ENCODE data around the gene PDP2. TPM values are rescaled to one million over a fixed set of nuclear protein-coding genes. Genes with fewer than 3 reads are reported as not detected.

PDP2 gene
- polyA plus RNA-seq, 1 experiment = 12.1 TPM

DNA sequence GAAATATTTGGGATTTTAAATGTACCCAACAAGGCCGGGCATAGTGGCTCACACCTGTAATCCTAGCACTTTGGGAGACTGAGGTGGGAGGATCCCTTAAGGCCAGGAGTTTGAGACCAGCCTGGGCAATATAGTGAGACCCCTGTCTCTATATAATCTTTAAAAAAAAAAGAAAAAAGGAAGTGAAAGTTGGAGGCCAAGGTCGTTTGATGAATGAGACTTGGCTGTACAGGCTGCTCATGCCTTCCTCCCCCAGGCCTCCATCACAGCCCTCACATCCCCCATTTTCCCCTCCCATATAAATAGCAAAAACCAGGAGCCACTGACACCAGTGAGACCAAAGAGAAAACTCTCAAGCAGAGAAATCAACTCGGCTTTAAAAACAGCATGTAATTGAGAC, 39.4 kb upstream of the PDP2 start:
- no peaks in the 10 kb centered on the region for H3K9me3 ChIP-seq (ENCODE audit: control insufficient read depth, insufficient read depth, low read length)
- ChIA-PET CTCF (interaction anchor here (1.2 to 11.7 kb wide), 2 partner anchors 10 to 113 kb away, joined by 3 to 97 read pairs; partner anchors contain the start of gene NAE1), POLR2A (no interaction called here)
- TF ChIP-seq, protein P1, sequence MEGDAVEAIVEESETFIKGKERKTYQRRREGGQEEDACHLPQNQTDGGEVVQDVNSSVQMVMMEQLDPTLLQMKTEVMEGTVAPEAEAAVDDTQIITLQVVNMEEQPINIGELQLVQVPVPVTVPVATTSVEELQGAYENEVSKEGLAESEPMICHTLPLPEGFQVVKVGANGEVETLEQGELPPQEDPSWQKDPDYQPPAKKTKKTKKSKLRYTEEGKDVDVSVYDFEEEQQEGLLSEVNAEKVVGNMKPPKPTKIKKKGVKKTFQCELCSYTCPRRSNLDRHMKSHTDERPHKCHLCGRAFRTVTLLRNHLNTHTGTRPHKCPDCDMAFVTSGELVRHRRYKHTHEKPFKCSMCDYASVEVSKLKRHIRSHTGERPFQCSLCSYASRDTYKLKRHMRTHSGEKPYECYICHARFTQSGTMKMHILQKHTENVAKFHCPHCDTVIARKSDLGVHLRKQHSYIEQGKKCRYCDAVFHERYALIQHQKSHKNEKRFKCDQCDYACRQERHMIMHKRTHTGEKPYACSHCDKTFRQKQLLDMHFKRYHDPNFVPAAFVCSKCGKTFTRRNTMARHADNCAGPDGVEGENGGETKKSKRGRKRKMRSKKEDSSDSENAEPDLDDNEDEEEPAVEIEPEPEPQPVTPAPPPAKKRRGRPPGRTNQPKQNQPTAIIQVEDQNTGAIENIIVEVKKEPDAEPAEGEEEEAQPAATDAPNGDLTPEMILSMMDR (IDR thresholded peaks at IDR 0.05; ENCODE audit: low read depth, low read length) = no peak
- DNase-seq (ENCODE audit: low read depth, low spot score) = no peak
- H3K27me3 ChIP-seq (ENCODE audit: control insufficient read depth, insufficient read depth, low read length) = peaks cover 51% of the 10 kb centered on the region
- no peak overlapping the region for H3K27ac ChIP-seq (ENCODE audit: low read depth, low read length)
- no peak overlapping the region for H3K4me3 ChIP-seq (ENCODE audit: low read depth, low read length)

DNA sequence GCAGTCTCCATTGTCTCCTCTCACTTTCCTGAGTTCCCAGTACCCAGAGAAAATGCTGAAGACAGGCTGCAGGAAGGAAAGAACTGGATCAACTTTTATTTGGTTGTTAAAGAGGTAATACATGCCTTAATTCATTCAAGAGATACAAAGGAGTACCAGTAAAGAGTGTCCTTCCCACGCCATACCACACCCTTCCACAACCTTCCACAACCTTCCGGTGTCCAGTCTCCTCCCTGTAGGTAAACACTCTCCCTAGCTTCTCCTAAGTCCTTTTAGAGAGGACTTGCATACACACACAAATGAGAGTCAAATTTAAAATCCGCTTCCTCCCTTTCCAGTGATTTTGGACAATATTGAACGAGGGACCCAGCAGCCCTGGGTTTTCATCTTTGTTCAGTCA, 38.9 kb upstream of the PDP2 start:
- CTCF ChIA-PET = interaction anchor here (1.2 to 11.7 kb wide), 3 partner anchors 10 to 113 kb away, joined by 3 to 97 read pairs (median 4); partner anchors contain the start of gene NAE1

DNA sequence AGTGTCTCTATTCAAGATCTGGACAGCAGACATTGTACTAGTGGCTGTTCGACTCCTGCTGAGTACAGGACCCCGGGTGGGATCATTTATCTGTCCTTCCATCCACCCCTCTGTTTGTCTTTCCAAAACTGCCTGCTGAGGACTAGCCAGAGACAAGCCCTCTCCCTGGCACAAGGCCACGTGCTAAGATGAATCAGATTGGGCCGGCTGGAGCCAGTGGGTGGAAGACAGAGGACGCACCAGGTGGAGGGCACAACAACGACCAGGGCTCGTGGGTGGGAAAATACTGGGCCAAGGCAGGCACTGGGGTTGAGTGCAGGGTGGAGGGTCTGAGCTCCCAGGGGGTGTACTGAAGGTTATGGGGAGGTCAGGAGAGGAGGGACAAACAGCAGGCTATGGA, 37.5 kb upstream of the PDP2 start:
- DNase-seq (ENCODE audit: low read depth, low spot score) = no peak
- H3K4me3 ChIP-seq (ENCODE audit: low read depth, low read length) = no peak overlapping the region
- peaks cover 69% of the 10 kb centered on the region for H3K27me3 ChIP-seq (ENCODE audit: control insufficient read depth, insufficient read depth, low read length)
- ChIA-PET CTCF (interaction anchor here (1.6 to 11.7 kb wide), 2 partner anchors 11 to 25 kb away, joined by 4 to 97 read pairs; partner anchors contain the start of gene NAE1), POLR2A (interaction anchor here (1.0 kb wide), 1 partner anchor 12 kb away, joined by 3 read pairs; the partner anchor contains the start of gene NAE1)
- no peak overlapping the region for H3K27ac ChIP-seq (ENCODE audit: low read depth, low read length)
- no peaks in the 10 kb centered on the region for H3K9me3 ChIP-seq (ENCODE audit: control insufficient read depth, insufficient read depth, low read length)
- TF ChIP-seq, protein P1 (IDR thresholded peaks at IDR 0.05; ENCODE audit: low read depth, low read length) = no peak

More for the DNA sequence above, 38.9 kb upstream of the PDP2 start:
- DNase-seq (ENCODE audit: low read depth, low spot score) = no peak
- H3K27ac ChIP-seq (ENCODE audit: low read depth, low read length) = no peak overlapping the region
- H3K27me3 ChIP-seq (ENCODE audit: control insufficient read depth, insufficient read depth, low read length) = peaks cover 56% of the 10 kb centered on the region
- no peak overlapping the region for H3K4me3 ChIP-seq (ENCODE audit: low read depth, low read length)
- no peaks in the 10 kb centered on the region for H3K9me3 ChIP-seq (ENCODE audit: control insufficient read depth, insufficient read depth, low read length)
- POLR2A ChIA-PET = no interaction called here
- TF ChIP-seq, protein P1 (IDR thresholded peaks at IDR 0.05; ENCODE audit: low read depth, low read length) = no peak

DNA sequence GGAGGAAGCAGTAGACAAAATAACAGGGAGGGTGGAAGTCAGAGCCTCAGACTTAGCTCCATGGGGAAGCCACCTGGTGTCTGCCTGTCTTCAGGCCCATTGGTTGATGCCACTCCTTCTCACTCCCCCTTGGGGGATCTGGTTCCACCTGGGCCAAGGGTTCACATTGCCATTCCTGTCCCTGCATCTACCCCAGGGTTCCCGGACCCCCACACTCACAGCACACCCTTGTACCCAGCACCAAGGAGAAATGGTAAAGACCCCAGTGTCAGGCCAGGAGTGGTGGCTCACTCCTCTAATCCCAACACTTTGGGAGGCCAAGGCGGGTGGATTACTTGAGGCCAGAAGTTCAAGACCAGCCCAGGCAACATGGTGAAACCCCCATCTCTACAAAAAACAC, 37.1 kb upstream of the PDP2 start:
- no peak for DNase-seq (ENCODE audit: low read depth, low spot score)
- CTCF ChIA-PET = interaction anchor here (0.8 to 11.7 kb wide), 3 partner anchors 12 to 438 kb away, joined by 4 to 97 read pairs (median 24); partner anchors contain the start of gene NAE1
- TF ChIP-seq, protein P1 (IDR thresholded peaks at IDR 0.05; ENCODE audit: low read depth, low read length) = no peak
- no peaks in the 10 kb centered on the region for H3K9me3 ChIP-seq (ENCODE audit: control insufficient read depth, insufficient read depth, low read length)
- peaks cover 73% of the 10 kb centered on the region for H3K27me3 ChIP-seq (ENCODE audit: control insufficient read depth, insufficient read depth, low read length)
- no peak overlapping the region for H3K4me3 ChIP-seq (ENCODE audit: low read depth, low read length)
- POLR2A ChIA-PET = interaction anchor here (1.0 kb wide), 1 partner anchor 13 kb away, joined by 3 read pairs; the partner anchor contains the start of gene NAE1
- H3K27ac ChIP-seq (ENCODE audit: low read depth, low read length) = no peak overlapping the region

DNA sequence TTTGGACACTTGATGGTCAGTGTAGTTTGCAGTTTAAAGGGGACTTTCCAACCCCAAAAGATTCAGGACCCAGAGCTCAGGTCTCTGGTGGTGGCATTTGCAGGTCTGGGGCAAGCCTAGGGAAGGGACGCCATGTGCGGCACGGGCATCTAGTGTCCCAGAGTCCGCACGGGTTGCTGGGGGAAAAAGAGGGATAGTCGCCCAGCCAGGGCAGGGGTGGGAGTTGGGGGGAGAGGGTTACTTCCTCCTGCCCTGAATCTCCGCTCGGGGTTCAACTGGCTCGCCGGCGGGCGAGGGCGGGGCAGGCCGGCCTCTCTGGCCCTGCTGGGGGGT, 36.3 kb upstream of the PDP2 start:
- H3K27ac ChIP-seq (ENCODE audit: low read depth, low read length) = no peak overlapping the region
- peaks cover 74% of the 10 kb centered on the region for H3K27me3 ChIP-seq (ENCODE audit: control insufficient read depth, insufficient read depth, low read length)
- H3K4me3 ChIP-seq (ENCODE audit: low read depth, low read length) = no peak overlapping the region
- ChIA-PET POLR2A (interaction anchor here (1.0 kb wide), 1 partner anchor 14 kb away, joined by 3 read pairs; the partner anchor contains the start of gene NAE1), CTCF (interaction anchor here (0.8 to 11.7 kb wide), 3 partner anchors 13 to 439 kb away, joined by 4 to 97 read pairs (median 24); partner anchors contain the start of gene NAE1)
- no peaks in the 10 kb centered on the region for H3K9me3 ChIP-seq (ENCODE audit: control insufficient read depth, insufficient read depth, low read length)
- TF ChIP-seq, protein P1 (IDR thresholded peaks at IDR 0.05; ENCODE audit: low read depth, low read length) = no peak
- DNase-seq (ENCODE audit: low read depth, low spot score) = no peak

All from AG04450 (cell line).